HepG2 (cell line): ENCODE measurements around the gene ITGAV. TPM values are rescaled to one million over a fixed set of nuclear protein-coding genes. Genes with fewer than 3 reads are reported as not detected.

ENCODE experiments used
- ATAC-seq: fragments of 200-7000 bp; cut with Tn5 transposase; 3 replicates; pipeline ENCODE4 v1.9.1; 2020; ENCODE audit warnings: mild to moderate bottlenecking, moderate library complexity
- BruUV-seq: library from RNA; stranded (reverse); fragments of 400-500 nt; replicated peaks from 2 replicates; lab custom pipeline; 2021; lab: Mats Ljungman, UMichigan
- CTCF ChIA-PET: fragments of 300-600 bp; formaldehyde crosslinking; extraction: SDS; loops from one replicate; lab custom pipeline; 2021; ENCODE audit warnings: low total read pairs, inconsistent platforms, low intra/inter-chr PET ratio; lab: Yijun Ruan, JAX
- POLR2A ChIA-PET: fragments of 350-600 bp; sonication (Branson Sonifier 250); formaldehyde crosslinking; loops from one replicate; lab custom pipeline; 2020; ENCODE audit warnings: antibody characterized with exemption, inconsistent platforms; lab: Yijun Ruan, JAX
- DNase-seq: peaks from one replicate; pipeline ENCODE4 v3.0.0-alpha.2; 2015; ENCODE audit warnings: low spot score
- FAIRE-seq: peaks from 3 replicates; lab custom pipeline; 2011; peaks lifted over from hg19 to GRCh38; lab: Jason Lieb, UNC
- H2AFZ ChIP-seq: one replicate; pipeline ENCODE4 v1.6.1; 2011; ENCODE audit warnings: low read length, inconsistent platforms
- H3K27ac ChIP-seq: fragments of 300-600 bp; 3 replicates; pipeline ENCODE4 v1.8.0; 2011; ENCODE audit warnings: mixed run types, mild to moderate bottlenecking, mixed read lengths, low read length, inconsistent platforms; ENCODE audit not compliant: insufficient read depth; ENCODE audit errors: extremely low read length
- H3K27me3 ChIP-seq, 2 experiments: fragments of 200-600 bp in 1 of 2; 2 replicates in 1 of 2; 3 replicates in 1 of 2; pipeline versions ENCODE4 v1.6.0 to v1.8.0; 2011; ENCODE audit warnings: low read length in 2 of 2, mild to moderate bottlenecking in 2 of 2, moderate library complexity in 2 of 2, inconsistent platforms in 1 of 2; ENCODE audit not compliant: insufficient read depth in 2 of 2, control insufficient read depth in 1 of 2
- H3K36me3 ChIP-seq, 2 experiments: fragments of 200-600 bp in 1 of 2; replicated peaks in 1 of 2; 2 replicates in 1 of 2; 3 replicates in 1 of 2; pipeline versions ENCODE4 v1.5.1 to v1.8.0; 2011; ENCODE audit warnings: low read length in 2 of 2, inconsistent platforms in 1 of 2; ENCODE audit not compliant: insufficient read depth in 2 of 2, control insufficient read depth in 1 of 2
- H3K4me1 ChIP-seq: 2 replicates; pipeline ENCODE4 v1.5.1; 2012; ENCODE audit warnings: low read length, inconsistent platforms; ENCODE audit not compliant: insufficient read depth
- H3K4me2 ChIP-seq: 2 replicates; pipeline ENCODE4 v1.6.0; 2011; ENCODE audit warnings: low read depth, low read length, inconsistent platforms
- H3K4me3 ChIP-seq, 3 experiments: fragments of 200-600 bp in 1 of 3; sonication (generic), shearing (Covaris generic) in 1 of 3; replicated peaks in 1 of 3; 2 replicates each; pipeline ENCODE4 v1.5.1; 2011 to 2016; ENCODE audit warnings: low read length in 3 of 3, inconsistent platforms in 2 of 3, low read depth in 2 of 3, mild to moderate bottlenecking in 2 of 3, control low read depth in 1 of 3, mixed read lengths in 1 of 3; ENCODE audit not compliant: insufficient read depth in 1 of 3
- H3K79me2 ChIP-seq: one replicate; pipeline ENCODE4 v1.6.1; 2011; ENCODE audit warnings: low read length, inconsistent platforms; ENCODE audit not compliant: insufficient read depth
- H3K9ac ChIP-seq: 2 replicates; pipeline ENCODE4 v1.6.0; 2011; ENCODE audit warnings: mild to moderate bottlenecking, low read depth, low read length, inconsistent platforms; ENCODE audit not compliant: insufficient read depth
- H3K9me3 ChIP-seq: 2 replicates; pipeline ENCODE4 v1.5.1; 2012; ENCODE audit warnings: mild to moderate bottlenecking, low read length
- H4K20me1 ChIP-seq: 2 replicates; pipeline ENCODE4 v1.6.0; 2011; ENCODE audit warnings: inconsistent platforms, mild to moderate bottlenecking, low read length, moderate library complexity; ENCODE audit not compliant: insufficient read depth
- ARNT2 ChIP-seq: sonication (generic); formaldehyde crosslinking; IDR thresholded peaks from 2 replicates; pipeline ENCODE4 v1.8.0; 2022; ENCODE audit warnings: mild to moderate bottlenecking, low read depth, missing genetic modification reagents, moderate library complexity
- ATAD3A ChIP-seq: sonication (generic); formaldehyde crosslinking; IDR thresholded peaks from 2 replicates; pipeline ENCODE4 v1.4.0; 2020; ENCODE audit warnings: missing genetic modification reagents
- CCAR2 ChIP-seq: fragments of 200-400 bp; formaldehyde crosslinking; optimal IDR thresholded peaks from 2 replicates; pipeline ENCODE3; 2018; ENCODE audit warnings: low read depth, mild to moderate bottlenecking, low read length, moderate library complexity
- DR1 ChIP-seq: sonication (generic); formaldehyde crosslinking; IDR thresholded peaks from 2 replicates; pipeline ENCODE4 v1.8.0; 2021; ENCODE audit warnings: mild to moderate bottlenecking, missing genetic modification reagents, inconsistent platforms
- E2F1 ChIP-seq: sonication (generic); formaldehyde crosslinking; IDR thresholded peaks from 2 replicates; pipeline ENCODE4 v1.5.0; 2020; ENCODE audit warnings: missing genetic modification reagents
- ETV5 ChIP-seq: IDR thresholded peaks from 2 replicates; pipeline ENCODE4 v1.6.1; 2018; ENCODE audit warnings: missing biosample characterization, missing genetic modification reagents, inconsistent platforms, borderline replicate concordance
- FOXA1 ChIP-seq, 2 experiments: fragments of 450-650 bp in 1 of 2; sonication (generic) in 1 of 2; formaldehyde crosslinking in 1 of 2; IDR thresholded peaks; 2 replicates each; pipeline versions ENCODE4 v1.4.0 to v1.6.1; 2016 to 2020; ENCODE audit warnings: missing genetic modification reagents in 1 of 2
- GMEB2 ChIP-seq: IDR thresholded peaks from 2 replicates; pipeline ENCODE4 v1.6.1; 2016; ENCODE audit warnings: missing biosample characterization, missing genetic modification reagents, low read depth
- PPARG ChIP-seq: conservative IDR thresholded peaks from 2 replicates; pipeline ENCODE4 v1.6.1; 2016; ENCODE audit warnings: missing biosample characterization, missing genetic modification reagents
- STAG1 ChIP-seq: sonication (generic); formaldehyde crosslinking; IDR thresholded peaks from 2 replicates; pipeline ENCODE4 v1.4.0; 2020; ENCODE audit warnings: missing genetic modification reagents
- TOE1 ChIP-seq: sonication (generic); formaldehyde crosslinking; IDR thresholded peaks from 2 replicates; pipeline ENCODE4 v1.4.0; 2020; ENCODE audit warnings: mild to moderate bottlenecking, missing genetic modification reagents
- ZNF281 ChIP-seq: sonication (generic); formaldehyde crosslinking; IDR thresholded peaks from 2 replicates; pipeline ENCODE4 v1.4.0; 2020; ENCODE audit warnings: missing genetic modification reagents, borderline replicate concordance
- ZNF839 ChIP-seq: sonication (generic); formaldehyde crosslinking; IDR thresholded peaks from 2 replicates; pipeline ENCODE4 v1.4.0; 2020; ENCODE audit warnings: missing genetic modification reagents, mild to moderate bottlenecking, borderline replicate concordance
- whole genome bisulfite sequencing: methylation state at CpG from one replicate; pipeline ENCODE4 v1.1.6; 2017; ENCODE audit warnings: low lambda C conversion rate; 5-methylcytosine and 5-hydroxymethylcytosine counted together
- in situ Hi-C: cut with HindIII; loops from 2 replicates; pipeline ENCODE4 v1.10.0; 2017; ENCODE audit warnings: low pct_unique_long_range_greater_than_20kb; ENCODE audit not compliant: extremely low pct_ligation_motif_present
- intact Hi-C: fragments of 100-400 bp; cut with micrococcal nuclease; formaldehyde crosslinking; loops from one replicate; pipeline ENCODE4 v1.10.0; 2022; ENCODE audit not compliant: unreplicated experiment
- polyA plus RNA-seq, 8 experiments: library from polyadenylated mRNA; depleted of rRNA in 3 of 8; stranded (reverse) in 7 of 8; unstranded in 1 of 8; fragments of >200 nt; fragmentation: Illumina TruSeq in 4 of 8; extraction: Trizol in 4 of 8; gene quantifications; 2 replicates each; pipeline versions ENCODE4 v1.2.1 to v1.2.3, GENCODE V29; 2011 to 2016; ENCODE audit warnings: low read depth in 4 of 8, missing spikeins in 1 of 8, mixed read lengths in 1 of 8; ENCODE audit not compliant: insufficient read depth in 1 of 8
- total RNA-seq, 5 experiments: library from RNA; depleted of rRNA; stranded (reverse); fragments of >200 nt; fragmentation: Illumina TruSeq; extraction: Trizol; gene quantifications; 2 replicates each; pipeline ENCODE4 v1.2.3, GENCODE V29; 2016; ENCODE audit warnings: low read depth in 1 of 5
- TF ChIP-seq, protein P1 (sequence below): sonication (generic); formaldehyde crosslinking; IDR thresholded peaks from 2 replicates; pipeline ENCODE4 v1.4.0; 2020; ENCODE audit warnings: missing genetic modification reagents

Gene ITGAV
- total and polyA plus RNA-seq, 2 of the 13 experiments (the other 11 are each of a cell fraction or from before 2014, with no cell fraction given), result 59.1 to 60.4 TPM

- Histone ChIP-seq H3K36me3 (no peaks in the 10 kb centered on the region), H3K27ac (no peak overlapping the region), H3K79me2 (no peaks in the 10 kb centered on the region), H2AFZ (no peak overlapping the region), H3K4me2 (no peak overlapping the region), H3K27me3 (no peaks in the 10 kb centered on the region), H4K20me1 (no peaks in the 10 kb centered on the region), H3K4me1 (no peaks in the 10 kb centered on the region), H3K9me3 (no peaks in the 10 kb centered on the region), H3K9ac (no peak overlapping the region), H3K4me3 (no peak overlapping the region)
- ATAC-seq (no peak), DNase-seq (no peak), FAIRE-seq (no peak)
- BruUV-seq, result no TSS peak
- no peak for TF ChIP-seq FOXA1 (IDR thresholded peaks at IDR 0.05)
- no peak for TF ChIP-seq FOXA1 (CRISPR knock-in tag; IDR thresholded peaks at IDR 0.05)
- TF ChIP-seq ETV5 (CRISPR knock-in tag), result no peak
- no peak for TF ChIP-seq ATAD3A (CRISPR knock-in tag)
- TF ChIP-seq ZNF839 (CRISPR knock-in tag), result no peak
- no peak for TF ChIP-seq DR1 (CRISPR knock-in tag)
- TF ChIP-seq STAG1 (CRISPR knock-in tag), result no peak
- no peak for TF ChIP-seq ZNF281 (CRISPR knock-in tag)
- TF ChIP-seq PPARG (CRISPR knock-in tag), result no peak
- no peak for TF ChIP-seq TOE1 (CRISPR knock-in tag)
- no peak for TF ChIP-seq ARNT2 (CRISPR knock-in tag)
- no peak for TF ChIP-seq GMEB2 (CRISPR knock-in tag)
- TF ChIP-seq, protein P1, sequence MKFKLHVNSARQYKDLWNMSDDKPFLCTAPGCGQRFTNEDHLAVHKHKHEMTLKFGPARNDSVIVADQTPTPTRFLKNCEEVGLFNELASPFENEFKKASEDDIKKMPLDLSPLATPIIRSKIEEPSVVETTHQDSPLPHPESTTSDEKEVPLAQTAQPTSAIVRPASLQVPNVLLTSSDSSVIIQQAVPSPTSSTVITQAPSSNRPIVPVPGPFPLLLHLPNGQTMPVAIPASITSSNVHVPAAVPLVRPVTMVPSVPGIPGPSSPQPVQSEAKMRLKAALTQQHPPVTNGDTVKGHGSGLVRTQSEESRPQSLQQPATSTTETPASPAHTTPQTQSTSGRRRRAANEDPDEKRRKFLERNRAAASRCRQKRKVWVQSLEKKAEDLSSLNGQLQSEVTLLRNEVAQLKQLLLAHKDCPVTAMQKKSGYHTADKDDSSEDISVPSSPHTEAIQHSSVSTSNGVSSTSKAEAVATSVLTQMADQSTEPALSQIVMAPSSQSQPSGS, result no peak
- no peak for TF ChIP-seq E2F1 (CRISPR knock-in tag)
- TF ChIP-seq CCAR2, result no peak
- 3% methylated on average over 3 of the region's 3 CpGs for WGBS
- ChIA-PET CTCF (no interaction called here), POLR2A (no interaction called here)
- in situ Hi-C loops, result no loop called here
- intact Hi-C loops, result loop anchor here (2.0 kb wide), 1 partner anchor 65 kb away; no protein-coding TSS in a partner anchor
Observed at GRCh38 chr2:186718122-186718521, 128.3 kb downstream of the ITGAV start.
